GM06990 (cell line): ENCODE data around the gene SYTL5.

Source experiments
- DNase-seq: peaks from one replicate; pipeline ENCODE4 v3.0.0-alpha.2; 2011; ENCODE audit not compliant: insufficient read length; ENCODE audit errors: extremely low read depth
- H3K27me3 ChIP-seq: replicated peaks from 2 replicates; pipeline ENCODE4 v1.6.0; 2011; ENCODE audit warnings: low read length; ENCODE audit not compliant: control insufficient read depth, insufficient read depth
- H3K36me3 ChIP-seq: 2 replicates; pipeline ENCODE4 v1.5.1; 2011; ENCODE audit warnings: low read length; ENCODE audit not compliant: control insufficient read depth, insufficient read depth
- H3K4me3 ChIP-seq: replicated peaks from 2 replicates; pipeline ENCODE4 v1.5.1; 2011; ENCODE audit warnings: low read depth, mild to moderate bottlenecking, control low read depth, low read length
- TF ChIP-seq, protein P1 (sequence below): IDR thresholded peaks from 2 replicates; pipeline ENCODE4 v1.5.1; 2011; ENCODE audit warnings: low read length, control low read depth, mild to moderate bottlenecking, inconsistent platforms; ENCODE audit not compliant: insufficient read depth, poor library complexity, severe bottlenecking

The SYTL5 gene

DNA sequence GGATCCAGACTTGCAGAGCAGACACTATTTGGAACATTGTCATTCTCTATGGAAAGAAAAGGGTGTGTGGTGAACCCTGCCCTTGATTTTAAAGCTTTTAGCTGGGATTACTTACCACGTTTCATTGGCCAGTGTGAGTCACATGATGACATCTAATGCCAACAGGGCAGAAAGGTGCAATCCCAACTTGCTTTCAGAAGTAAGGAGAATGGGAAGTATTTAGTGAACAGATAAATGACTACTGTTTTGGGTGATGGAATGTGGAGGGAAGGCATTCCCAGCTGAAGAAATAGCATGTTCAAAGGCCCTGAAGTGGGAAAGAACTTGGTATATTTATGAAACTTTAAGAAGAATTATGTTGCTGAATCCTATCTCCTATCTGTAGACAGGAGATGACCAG, 44.5 kb downstream of the SYTL5 start:
- H3K36me3 ChIP-seq = no peaks in the 10 kb centered on the region
- TF ChIP-seq, protein P1, sequence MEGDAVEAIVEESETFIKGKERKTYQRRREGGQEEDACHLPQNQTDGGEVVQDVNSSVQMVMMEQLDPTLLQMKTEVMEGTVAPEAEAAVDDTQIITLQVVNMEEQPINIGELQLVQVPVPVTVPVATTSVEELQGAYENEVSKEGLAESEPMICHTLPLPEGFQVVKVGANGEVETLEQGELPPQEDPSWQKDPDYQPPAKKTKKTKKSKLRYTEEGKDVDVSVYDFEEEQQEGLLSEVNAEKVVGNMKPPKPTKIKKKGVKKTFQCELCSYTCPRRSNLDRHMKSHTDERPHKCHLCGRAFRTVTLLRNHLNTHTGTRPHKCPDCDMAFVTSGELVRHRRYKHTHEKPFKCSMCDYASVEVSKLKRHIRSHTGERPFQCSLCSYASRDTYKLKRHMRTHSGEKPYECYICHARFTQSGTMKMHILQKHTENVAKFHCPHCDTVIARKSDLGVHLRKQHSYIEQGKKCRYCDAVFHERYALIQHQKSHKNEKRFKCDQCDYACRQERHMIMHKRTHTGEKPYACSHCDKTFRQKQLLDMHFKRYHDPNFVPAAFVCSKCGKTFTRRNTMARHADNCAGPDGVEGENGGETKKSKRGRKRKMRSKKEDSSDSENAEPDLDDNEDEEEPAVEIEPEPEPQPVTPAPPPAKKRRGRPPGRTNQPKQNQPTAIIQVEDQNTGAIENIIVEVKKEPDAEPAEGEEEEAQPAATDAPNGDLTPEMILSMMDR = no peak
- no peaks in the 10 kb centered on the region for H3K27me3 ChIP-seq
- H3K4me3 ChIP-seq = no peak overlapping the region
- no peak for DNase-seq

DNA sequence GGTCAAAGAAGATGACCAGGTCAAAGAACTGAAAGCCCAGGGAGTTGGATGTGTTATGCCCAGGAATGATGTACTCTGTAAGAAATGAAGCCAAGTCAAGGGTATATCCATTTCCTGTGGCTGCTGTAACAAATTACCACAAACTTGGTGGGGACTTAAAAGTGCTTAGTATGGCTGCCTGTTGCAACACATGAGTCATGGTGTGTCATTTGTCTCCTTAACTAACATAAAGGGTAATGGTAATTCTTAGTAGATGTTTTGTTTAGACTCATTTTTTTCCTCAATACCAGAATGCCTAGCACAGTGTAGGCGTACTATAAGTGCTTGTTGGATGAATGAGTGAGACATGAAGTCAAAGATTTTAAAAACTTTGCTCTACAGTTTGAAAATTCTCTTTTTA, 45.7 kb downstream of the SYTL5 start:
- no peaks in the 10 kb centered on the region for H3K36me3 ChIP-seq
- H3K27me3 ChIP-seq = no peaks in the 10 kb centered on the region
- no peak overlapping the region for H3K4me3 ChIP-seq
- TF ChIP-seq, protein P1 = no peak
- DNase-seq = no peak

DNA sequence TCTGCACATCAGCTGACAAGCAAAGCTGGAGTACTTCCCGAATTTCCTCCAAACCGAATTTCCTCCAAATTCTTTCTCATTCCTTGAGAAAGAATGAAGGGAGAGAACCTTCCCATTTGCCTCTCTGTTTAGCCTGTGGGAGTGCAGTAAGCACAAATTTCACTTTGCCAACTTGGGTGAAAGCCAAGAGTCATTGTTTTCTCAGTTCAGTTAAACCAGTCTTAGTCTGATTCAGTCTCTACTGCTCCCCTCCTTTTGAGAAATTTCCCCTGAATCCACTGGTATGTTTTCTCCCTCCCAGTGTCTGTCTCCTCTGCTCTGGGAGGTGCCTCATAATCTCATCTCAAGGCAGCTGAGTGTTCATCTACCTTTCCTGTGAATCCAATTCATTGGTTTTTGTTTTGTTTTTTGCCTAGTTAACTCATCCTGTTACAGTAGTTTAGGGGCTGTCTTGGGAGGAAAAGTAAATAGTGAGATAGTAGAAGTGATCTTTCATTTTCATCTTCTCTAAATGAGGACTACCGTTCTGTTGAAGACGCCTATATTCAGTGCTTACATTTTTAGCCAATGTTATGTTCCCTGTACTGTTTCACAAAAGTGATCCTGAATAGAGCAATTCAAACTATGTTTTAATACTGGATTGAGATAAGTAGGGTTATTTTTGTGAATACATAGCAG, 49.0 kb downstream of the SYTL5 start:
- Histone ChIP-seq H3K27me3 (no peaks in the 10 kb centered on the region), H3K36me3 (no peaks in the 10 kb centered on the region), H3K4me3 (no peak overlapping the region)
- no peak for DNase-seq
- TF ChIP-seq, protein P1 = no peak

DNA sequence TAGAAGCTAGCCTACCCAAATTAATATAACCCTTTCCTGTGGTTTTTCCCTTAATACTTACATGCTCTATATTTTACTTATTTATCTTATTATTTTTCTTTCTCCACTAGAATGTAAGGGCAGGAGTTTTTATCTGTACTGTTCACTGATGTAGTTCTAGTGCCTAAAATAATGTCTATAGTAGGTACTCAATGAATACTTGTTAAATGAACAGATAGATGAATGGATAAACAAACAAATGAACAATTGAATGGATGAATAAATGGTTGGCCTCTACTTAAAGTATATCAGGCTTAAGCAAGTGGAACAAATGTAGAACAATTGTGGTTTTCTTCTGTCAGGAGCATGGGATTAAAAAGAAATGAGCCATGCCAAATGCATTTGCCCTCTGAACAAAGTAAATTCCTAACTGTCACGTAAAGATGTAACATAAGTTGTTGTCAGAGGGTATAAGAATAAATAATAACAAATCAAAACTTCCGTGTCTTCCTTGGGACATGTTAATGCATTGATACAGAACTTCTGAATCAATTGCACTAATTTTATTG, 54.1 kb downstream of the SYTL5 start:
- TF ChIP-seq, protein P1 = no peak
- Histone ChIP-seq H3K36me3 (no peaks in the 10 kb centered on the region), H3K27me3 (no peaks in the 10 kb centered on the region), H3K4me3 (no peak overlapping the region)
- DNase-seq = no peak

DNA sequence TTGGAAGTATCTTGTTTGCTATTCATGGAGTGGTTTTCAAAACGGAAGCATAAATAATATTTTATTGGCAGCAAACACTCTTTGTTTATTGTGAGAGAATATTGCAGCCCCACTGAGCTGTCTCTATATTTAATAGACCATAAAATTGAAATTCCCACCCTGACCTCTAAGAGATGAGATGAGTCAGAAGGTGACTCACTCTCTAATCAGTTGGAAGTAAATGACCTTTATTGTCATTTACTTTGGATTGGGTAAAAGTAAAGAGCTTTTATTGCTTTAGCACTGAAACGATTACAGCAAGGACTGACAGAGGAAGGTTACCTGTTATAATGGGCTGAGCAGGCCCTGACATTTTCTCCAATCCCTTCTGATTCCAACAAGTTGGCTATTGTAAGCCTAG, 55.0 kb downstream of the SYTL5 start:
- no peak for DNase-seq
- TF ChIP-seq, protein P1 = no peak
- Histone ChIP-seq H3K36me3 (no peaks in the 10 kb centered on the region), H3K4me3 (no peak overlapping the region), H3K27me3 (no peaks in the 10 kb centered on the region)
